GM18499 (cell line): ENCODE data around the gene NELFB.

Source experiments
- ATAC-seq: cut with Tn5 transposase; IDR thresholded peaks from one replicate; pipeline ENCODE4 v1.9.1; 2021; ENCODE audit warnings: moderate number of reproducible peaks; ENCODE audit not compliant: insufficient read depth, unreplicated experiment

Gene NELFB

DNA sequence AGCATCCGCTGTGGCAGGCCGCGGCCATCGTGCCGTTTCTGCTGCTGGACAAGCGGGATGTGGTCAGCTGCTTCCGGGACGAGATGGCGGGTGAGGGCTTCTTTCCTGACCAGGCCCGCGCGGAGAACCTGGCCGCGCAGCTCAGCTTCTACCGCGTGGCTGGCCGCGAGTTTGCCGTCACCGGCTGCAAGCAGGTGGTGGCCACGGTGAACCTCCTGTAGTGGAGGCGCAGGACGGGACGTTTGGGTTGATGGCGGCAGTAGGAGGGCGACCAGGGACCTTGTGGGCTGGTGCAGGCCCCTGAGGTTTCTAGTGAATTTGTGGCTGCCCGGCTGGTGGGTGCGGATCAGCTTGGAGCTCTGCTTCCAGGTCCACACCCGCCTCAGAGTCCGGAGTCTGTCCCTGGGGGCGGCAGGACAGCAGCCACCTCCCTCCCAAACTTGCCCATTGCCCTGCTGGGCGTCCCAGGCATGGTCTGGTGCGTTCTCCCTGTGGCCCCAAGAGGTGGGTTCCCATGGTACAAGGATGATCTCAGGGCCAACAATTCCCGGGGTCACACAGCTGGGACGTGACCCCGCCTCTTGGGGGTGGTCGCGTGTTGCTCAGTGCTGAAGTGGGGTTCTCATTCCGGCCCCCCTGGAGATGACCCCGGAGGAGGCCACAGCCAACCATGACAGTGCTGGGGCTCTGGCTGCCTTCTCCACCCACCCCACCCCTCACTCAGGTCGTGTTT, 24.8 kb downstream of the NELFB start:
- no peak for ATAC-seq

DNA sequence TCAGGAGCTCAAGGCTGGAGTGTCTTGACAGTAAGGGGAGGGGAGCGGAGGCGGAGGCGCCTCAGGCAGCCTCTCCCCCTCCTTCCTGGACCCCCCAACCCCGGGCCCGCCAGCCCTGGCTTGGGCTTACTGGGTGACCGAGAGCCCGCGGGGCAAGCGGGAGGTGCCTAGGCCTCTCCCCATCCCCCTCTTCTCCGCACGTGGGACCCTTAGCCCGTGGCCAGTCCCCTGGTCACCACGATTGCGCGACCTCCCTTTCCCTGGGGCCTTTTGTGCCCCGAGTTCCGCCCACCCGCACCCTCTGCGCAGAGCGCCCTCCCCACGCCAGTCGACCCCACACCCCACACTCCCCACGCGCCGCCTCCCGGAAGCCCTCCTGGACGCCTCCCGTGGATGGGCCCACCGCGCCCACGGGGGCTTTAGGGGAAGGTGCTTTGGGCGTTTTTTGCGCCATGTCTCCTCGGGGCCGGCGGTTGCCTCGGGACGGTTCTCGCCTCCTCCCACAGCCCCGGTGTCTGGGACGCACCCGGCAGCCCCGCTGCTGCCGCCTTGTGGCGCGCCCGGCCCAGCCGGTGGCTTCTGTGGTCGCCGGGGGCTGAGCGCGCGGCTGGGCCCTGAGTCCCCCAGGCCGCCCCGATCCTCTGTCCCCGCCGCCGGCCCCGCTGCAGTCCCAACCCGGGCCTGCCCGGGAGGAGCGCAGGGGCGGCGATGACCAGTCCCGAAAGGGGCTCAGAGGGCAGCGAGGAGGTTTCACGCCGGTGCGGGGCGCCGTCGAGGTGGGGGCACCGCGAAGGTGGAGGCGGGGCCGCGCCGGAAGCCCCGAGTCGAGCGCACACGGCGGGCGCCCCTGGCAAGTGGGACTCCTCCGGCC, 25.6 kb downstream of the NELFB start:
- no peak for ATAC-seq

DNA sequence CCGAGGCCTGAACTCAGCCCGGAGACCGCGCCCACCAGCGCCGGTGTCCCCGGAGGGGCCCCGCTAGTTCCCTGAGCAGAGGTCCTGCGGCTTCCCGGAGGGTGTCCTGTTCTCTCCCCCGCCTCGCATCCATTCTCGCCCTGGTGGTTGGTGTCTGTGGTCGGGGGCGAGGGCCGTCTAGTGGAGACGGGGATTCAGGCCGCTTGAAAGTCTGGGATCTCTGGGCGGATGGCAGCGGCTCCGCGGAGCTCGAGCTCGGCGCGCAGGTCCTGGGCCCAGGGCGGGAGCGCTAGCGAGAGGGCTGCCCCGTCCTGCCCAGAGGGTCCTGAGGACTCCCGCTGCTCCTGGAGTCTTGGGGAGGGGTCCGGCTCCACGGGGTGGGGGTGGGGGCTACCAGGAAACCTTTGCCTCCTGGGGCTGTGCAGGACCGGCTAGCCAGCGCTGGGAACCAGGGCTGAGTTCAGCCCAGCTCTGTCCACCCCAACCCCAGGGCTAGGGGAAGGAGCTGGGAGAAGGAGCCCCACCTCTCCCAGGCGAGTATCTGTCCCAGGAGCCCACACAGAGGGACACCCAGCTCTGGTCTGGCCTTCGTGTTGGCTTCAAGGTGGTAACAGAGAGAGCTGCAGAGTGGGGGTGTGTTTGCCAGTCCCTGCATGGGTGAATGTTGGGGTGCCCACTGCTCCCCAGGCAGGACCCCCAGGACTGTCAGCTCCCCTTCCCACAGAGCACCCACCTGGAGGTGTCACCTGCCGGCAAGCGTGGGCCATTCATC, 26.4 kb downstream of the NELFB start:
- no peak for ATAC-seq

- ATAC-seq: no peak
Observed at GRCh38 chr9:137286975-137287383, 31.9 kb downstream of the NELFB start.

DNA sequence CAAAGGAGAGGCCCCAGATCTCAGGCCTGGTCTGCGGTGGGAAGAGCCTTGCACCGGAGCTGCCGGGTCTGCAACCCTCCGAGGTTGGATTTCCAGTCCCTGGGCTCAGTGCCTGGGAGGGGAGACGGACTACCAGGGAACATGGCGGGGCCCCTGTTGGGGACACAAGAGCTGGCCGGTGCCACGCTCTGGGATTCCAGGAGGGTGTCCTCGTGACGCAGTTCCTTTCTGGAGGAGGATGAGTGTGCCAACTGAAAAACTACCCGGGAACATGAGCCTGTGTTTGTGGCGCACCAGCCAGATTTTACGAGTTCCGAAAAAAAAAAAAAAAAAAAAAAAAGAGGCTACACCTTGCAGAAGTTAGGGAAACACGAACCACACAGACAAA, 38.0 kb downstream of the NELFB start:
- ATAC-seq: no peak

GRCh38 chr9:137293482-137294090, 38.5 kb downstream of the NELFB start:
- ATAC-seq: no peak

DNA sequence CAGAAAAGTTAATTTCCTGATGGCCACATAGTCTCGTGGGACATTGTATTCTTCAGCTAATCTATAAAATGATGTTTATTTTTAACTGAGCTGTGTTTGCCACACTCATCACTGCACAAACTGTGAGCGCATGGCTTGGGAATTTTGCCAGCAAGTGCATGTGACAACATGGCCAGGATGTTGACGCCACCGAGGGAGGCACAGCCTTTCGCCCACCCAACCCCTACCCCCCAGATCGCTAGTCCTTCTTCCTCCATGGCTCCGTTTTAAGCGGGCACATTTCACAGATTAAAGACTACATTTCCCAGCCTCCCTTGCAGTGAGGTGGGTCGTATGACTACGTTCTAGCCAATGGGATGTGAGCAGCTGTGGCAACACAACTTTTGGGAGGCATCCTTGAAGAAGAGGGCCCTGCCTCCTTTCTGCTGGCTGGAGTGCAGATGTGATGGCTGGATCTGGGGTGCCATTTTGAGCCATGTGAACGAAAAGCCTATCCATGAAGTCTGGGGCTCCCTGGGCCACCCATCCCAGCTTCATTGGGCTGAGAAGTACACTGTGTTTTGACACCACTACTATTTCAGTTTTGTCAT, 39.1 kb downstream of the NELFB start:
- ATAC-seq: no peak

DNA sequence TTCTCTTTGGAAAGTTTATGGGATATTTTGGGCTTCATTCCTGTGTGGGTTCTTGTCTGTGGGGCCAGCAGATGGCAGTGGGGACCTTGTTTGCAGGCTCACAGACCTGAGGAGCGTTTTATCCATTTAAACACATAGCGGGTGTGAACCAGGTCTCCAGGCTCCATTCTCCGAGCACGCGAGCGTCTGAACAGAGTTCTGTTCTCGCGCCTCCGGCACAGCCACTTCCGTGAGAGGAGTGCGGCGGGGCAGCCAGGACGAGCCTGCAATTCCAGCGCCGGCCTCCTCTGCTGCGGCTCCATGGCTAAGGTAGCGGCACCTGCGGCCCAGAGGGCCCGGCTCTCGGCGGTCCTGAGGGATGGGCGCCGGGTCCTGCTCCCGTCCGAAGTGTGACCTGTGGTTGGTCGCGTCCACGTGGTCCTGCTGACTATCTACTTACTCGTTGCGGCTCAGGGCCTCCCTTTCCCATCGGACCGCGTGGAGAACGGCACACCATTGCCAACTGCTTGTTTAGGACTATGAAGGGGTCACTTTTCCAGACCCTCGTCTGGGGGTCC, 39.6 kb downstream of the NELFB start:
- no peak for ATAC-seq

- no peak for ATAC-seq
Observed at GRCh38 chr9:137295238-137295811, 40.2 kb downstream of the NELFB start.

GRCh38 chr9:137295849-137296669, 40.9 kb downstream of the NELFB start:
- no peak for ATAC-seq

DNA sequence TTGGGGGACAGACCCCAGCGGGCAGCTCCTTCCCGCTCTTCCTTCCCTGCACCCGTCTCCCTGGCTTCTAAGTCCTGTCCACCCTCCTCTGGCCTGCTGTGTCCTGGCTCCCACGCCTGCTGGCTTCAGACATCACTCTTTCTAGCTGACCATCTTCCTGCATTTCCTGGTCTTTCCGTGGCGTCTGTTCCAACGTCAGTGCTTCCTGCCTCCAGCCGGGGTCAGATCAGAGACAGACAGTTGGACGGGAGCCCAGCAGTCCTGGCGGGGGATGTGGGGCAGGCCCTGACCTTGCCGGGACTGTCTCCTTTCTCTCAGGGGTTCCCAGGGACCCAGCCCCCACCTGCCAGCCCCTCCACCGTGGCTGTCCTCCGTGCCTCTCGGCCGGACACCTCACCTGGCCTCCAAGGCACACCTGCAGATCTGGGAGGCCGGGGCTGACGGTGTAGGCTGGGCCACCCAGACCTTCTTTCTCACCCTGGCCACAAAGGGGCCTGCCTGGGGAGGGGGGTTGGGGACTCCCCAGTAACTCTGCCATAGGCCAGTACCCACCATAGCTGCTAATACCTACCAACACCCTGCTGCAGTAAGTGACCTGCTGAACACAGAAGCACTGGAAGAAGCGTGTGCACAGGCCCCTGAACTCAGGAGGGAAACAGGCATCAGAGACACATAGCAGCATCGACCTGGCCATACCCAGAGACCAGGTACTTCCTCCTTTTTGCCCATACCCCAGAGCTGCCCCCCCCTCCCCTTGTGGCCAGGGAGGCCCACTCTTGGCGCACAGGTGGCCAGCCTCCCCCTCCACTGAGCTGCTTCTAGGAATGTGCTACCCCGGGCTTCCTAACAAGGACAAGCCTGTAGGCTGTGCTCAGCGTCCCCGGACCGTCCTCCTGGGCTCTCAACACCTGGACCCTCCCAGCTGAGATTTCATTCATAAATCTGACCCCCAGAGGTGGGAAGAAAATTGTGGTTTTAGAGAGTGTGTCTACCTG, 41.8 kb downstream of the NELFB start:
- ATAC-seq: no peak

DNA sequence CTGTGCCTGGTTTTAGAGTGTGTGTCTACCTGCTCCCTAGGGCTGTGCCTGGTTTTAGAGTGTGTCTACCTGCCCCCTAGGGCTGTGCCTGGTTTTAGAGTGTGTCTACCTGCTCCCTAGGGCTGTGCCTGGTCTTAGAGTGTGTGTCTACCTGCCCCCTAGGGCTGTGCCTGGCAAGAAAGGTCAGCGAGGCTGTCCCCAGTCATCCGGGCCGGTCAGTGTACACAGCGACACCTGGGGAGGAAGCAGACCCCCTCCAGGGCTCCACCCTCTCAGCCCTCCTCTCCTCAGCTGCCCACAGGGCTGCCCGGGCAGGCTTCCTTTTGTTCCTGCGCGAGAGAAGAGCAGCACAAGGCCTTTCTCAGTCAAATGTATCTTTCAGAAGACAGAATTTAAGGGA, 42.8 kb downstream of the NELFB start:
- no peak for ATAC-seq

DNA sequence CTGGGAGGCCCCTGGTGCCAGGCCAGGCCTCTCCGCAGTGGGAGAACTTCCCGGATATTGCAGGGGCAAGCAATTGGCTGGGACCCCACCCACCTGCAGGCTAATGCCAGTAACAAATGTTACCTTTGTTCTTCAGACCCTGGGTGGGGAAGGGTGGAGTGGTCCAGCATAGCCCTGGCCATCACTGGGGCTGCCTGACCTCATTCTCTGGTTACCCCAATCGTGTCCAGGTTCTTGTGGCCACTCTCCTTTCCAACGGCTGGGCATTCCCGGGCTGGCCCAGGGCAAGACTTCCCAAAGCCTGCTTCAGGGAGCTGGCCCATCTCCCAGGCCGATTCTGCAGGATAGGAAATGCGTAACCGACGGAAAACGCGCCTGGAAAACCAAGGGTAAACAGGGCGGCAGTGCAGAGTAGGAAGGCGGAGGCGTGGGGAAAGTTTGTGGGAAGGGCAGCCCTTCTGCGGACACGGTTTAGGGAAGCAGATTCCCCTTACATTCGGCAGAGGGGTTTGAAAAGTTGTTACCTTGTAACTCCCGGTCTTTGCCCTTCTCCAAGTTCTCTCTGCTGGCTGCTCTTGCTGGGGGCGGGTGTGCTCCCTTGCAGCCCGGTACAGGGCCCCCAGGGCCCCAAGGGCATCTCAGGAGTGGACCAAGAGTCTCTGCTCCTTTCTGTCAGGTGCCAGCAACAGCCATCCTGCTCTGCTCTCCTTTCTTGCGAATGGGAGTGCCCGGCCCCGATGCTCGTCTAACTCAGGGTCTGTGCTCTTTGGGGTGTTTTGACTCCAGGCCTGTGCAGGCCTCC, 43.5 kb downstream of the NELFB start:
- ATAC-seq: no peak

GRCh38 chr9:137299203-137299565, 44.1 kb downstream of the NELFB start:
- no peak for ATAC-seq

DNA sequence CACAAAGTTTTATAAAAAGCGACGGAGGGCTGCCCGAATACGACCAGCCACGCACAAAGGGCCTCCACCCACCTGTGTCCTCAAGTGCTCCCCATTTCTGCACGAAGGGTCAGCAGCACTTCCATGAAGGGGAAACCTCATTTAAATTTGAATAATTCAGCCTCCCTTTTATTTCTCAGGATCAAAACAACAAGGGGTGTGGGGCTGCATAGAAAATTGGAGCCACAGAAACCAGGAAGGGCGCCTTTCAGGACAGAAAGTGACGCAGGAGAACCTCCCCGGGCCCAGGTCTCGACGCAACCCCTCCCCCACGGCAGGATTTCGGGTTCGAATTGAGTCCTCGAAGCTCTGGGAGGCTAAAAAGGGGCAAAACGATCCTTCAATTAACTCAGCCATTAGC, 44.8 kb downstream of the NELFB start:
- no peak for ATAC-seq

DNA sequence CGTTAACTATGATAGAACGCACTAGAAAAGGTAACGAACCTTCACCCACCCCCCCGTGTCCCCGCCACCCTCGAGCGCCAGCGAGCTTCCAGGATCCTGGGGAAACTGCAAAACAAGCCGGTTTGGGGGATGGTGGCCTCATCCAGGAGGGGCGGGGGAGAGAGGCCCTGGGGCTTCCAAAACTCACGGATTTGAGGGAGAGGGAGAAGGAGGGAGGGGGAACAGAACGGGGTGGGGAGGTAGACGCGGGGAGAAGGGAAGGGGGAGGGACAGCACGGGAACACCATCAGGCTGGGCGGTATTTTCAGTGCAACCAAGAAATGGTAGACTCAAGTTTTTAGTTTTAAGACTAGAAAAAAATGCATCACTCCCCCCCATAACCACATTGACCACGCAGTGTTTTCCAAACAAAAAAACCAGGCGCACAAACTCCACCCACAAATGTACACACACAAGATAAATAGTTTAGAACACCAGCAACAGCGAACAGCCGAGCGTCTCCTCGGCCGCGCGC, 45.5 kb downstream of the NELFB start:
- no peak for ATAC-seq
